ENCODE data around the gene CCDC122. TPM values are rescaled to one million over a fixed set of nuclear protein-coding genes. Genes with fewer than 3 reads are reported as not detected.

Gene CCDC122
- total RNA-seq, 3 donors from 2014 or later (not counting 1 experiment from before 2014, with no cell fraction given) = 1.2 to 2.1 (median 1.6) TPM

- no peak for TF ChIP-seq CTCF (IDR thresholded peaks at IDR 0.05)
- Histone ChIP-seq H3K36me3 (ENCODE audit: control insufficient read depth, insufficient read depth, low read length) (no peaks in the 10 kb centered on the region), H3K27ac (ENCODE audit: low read length) (no peak overlapping the region), H3K9me3 (ENCODE audit: control insufficient read depth, insufficient read depth, low read length) (no peaks in the 10 kb centered on the region), H3K4me1 (ENCODE audit: control insufficient read depth, insufficient read depth, low read length) (no peaks in the 10 kb centered on the region), H3K4me3 (ENCODE audit: low read length) (no peak overlapping the region), H3K27me3 (ENCODE audit: control insufficient read depth, insufficient read depth, low read length) (peaks cover 7% of the 10 kb centered on the region)
- DNase-seq (no peak), ATAC-seq (no peak)
- H3K9me3 Mint-ChIP-seq = no peaks in the 10 kb centered on the region
- H3K36me3 Mint-ChIP-seq = no peaks in the 10 kb centered on the region
- 100% methylated on average over 2 of the region's 5 CpGs for WGBS (ENCODE audit: insufficient coverage)
- H3K27me3 Mint-ChIP-seq (ENCODE audit: low read depth in 2 of 2) = peaks cover 19 to 20% of the 10 kb centered on the region in 2 donors
- H3K27ac Mint-ChIP-seq = no peak overlapping the region
- H3K4me3 Mint-ChIP-seq = no peak overlapping the region
- H3K4me1 Mint-ChIP-seq = no peaks in the 10 kb centered on the region
- intact Hi-C loops (cut with micrococcal nuclease) = no loop called here
These were observed 39.1 kb upstream of the CCDC122 start for GRCh38 chr13:43918636-43919035.

- TF ChIP-seq CTCF (IDR thresholded peaks at IDR 0.05) = no peak
- Mint-ChIP-seq H3K9me3 (no peaks in the 10 kb centered on the region), H3K4me1 (no peaks in the 10 kb centered on the region), H3K27me3 (ENCODE audit: low read depth in 2 of 2) (peaks cover 24 to 31% of the 10 kb centered on the region in 2 donors), H3K4me3 (no peak overlapping the region), H3K27ac (no peak overlapping the region), H3K36me3 (no peaks in the 10 kb centered on the region)
- Histone ChIP-seq H3K36me3 (ENCODE audit: control insufficient read depth, insufficient read depth, low read length) (no peaks in the 10 kb centered on the region), H3K27me3 (ENCODE audit: control insufficient read depth, insufficient read depth, low read length) (peaks cover 6% of the 10 kb centered on the region), H3K4me3 (ENCODE audit: low read length) (no peak overlapping the region), H3K27ac (ENCODE audit: low read length) (no peak overlapping the region), H3K4me1 (ENCODE audit: control insufficient read depth, insufficient read depth, low read length) (no peaks in the 10 kb centered on the region), H3K9me3 (ENCODE audit: control insufficient read depth, insufficient read depth, low read length) (no peaks in the 10 kb centered on the region)
- ATAC-seq (no peak), DNase-seq (no peak)
- intact Hi-C loops (cut with micrococcal nuclease) = no loop called here
- 59% methylated on average over 2 of the region's 2 CpGs for WGBS (ENCODE audit: insufficient coverage)
These were observed 37.3 kb upstream of the CCDC122 start for GRCh38 chr13:43916828-43917227.

GRCh38 chr13:43915451-43915850 lies 35.9 kb upstream of the CCDC122 start:
- 88% methylated on average over 6 of the region's 6 CpGs for WGBS (ENCODE audit: insufficient coverage)
- H3K9me3 Mint-ChIP-seq = no peaks in the 10 kb centered on the region
- peaks cover 15 to 19% of the 10 kb centered on the region in 2 donors for H3K27me3 Mint-ChIP-seq (ENCODE audit: low read depth in 2 of 2)
- Histone ChIP-seq H3K4me3 (ENCODE audit: low read length) (no peak overlapping the region), H3K9me3 (ENCODE audit: control insufficient read depth, insufficient read depth, low read length) (no peaks in the 10 kb centered on the region), H3K27me3 (ENCODE audit: control insufficient read depth, insufficient read depth, low read length) (peaks cover 3% of the 10 kb centered on the region), H3K27ac (ENCODE audit: low read length) (no peak overlapping the region), H3K36me3 (ENCODE audit: control insufficient read depth, insufficient read depth, low read length) (no peaks in the 10 kb centered on the region), H3K4me1 (ENCODE audit: control insufficient read depth, insufficient read depth, low read length) (no peaks in the 10 kb centered on the region)
- ATAC-seq (no peak), DNase-seq (no peak)
- H3K4me3 Mint-ChIP-seq = no peak overlapping the region
- TF ChIP-seq CTCF (IDR thresholded peaks at IDR 0.05) = no peak
- no peak overlapping the region for H3K27ac Mint-ChIP-seq
- intact Hi-C loops (cut with micrococcal nuclease) = no loop called here
- no peaks in the 10 kb centered on the region for H3K36me3 Mint-ChIP-seq
- no peaks in the 10 kb centered on the region for H3K4me1 Mint-ChIP-seq

- H3K27me3 Mint-ChIP-seq (ENCODE audit: low read depth in 2 of 2) = peaks cover 9 to 19% of the 10 kb centered on the region in 2 donors
These were observed 32.3 kb upstream of the CCDC122 start for GRCh38 chr13:43911871-43912270.

More at GRCh38 chr13:43911871-43912270, 32.3 kb upstream of the CCDC122 start:
- Histone ChIP-seq H3K9me3 (ENCODE audit: control insufficient read depth, insufficient read depth, low read length) (no peaks in the 10 kb centered on the region), H3K4me3 (ENCODE audit: low read length) (no peak overlapping the region), H3K4me1 (ENCODE audit: control insufficient read depth, insufficient read depth, low read length) (no peaks in the 10 kb centered on the region), H3K27ac (ENCODE audit: low read length) (no peak overlapping the region), H3K27me3 (ENCODE audit: control insufficient read depth, insufficient read depth, low read length) (no peaks in the 10 kb centered on the region), H3K36me3 (ENCODE audit: control insufficient read depth, insufficient read depth, low read length) (no peaks in the 10 kb centered on the region)
- no peak for TF ChIP-seq CTCF (IDR thresholded peaks at IDR 0.05)
- Mint-ChIP-seq H3K4me1 (peaks cover 0 to 5% of the 10 kb centered on the region in 2 donors), H3K4me3 (no peak overlapping the region), H3K27ac (no peak overlapping the region), H3K9me3 (no peaks in the 10 kb centered on the region), H3K36me3 (no peaks in the 10 kb centered on the region)
- intact Hi-C loops (cut with micrococcal nuclease) = no loop called here
- ATAC-seq (no peak), DNase-seq (no peak)
- 78% methylated on average over 3 of the region's 3 CpGs for WGBS (ENCODE audit: insufficient coverage)

Measured in natural killer cell (primary cell).